HTERT RPE-1 (cell line): ENCODE measurements around the gene STK24.

ENCODE experiments used
- in situ Hi-C: fragments of 300-500 bp; cut with MboI; formaldehyde crosslinking; loops from 4 replicates; pipeline ENCODE4 v1.14.3; 2020; ENCODE audit warnings: low sequenced_read_pairs

The STK24 gene

DNA sequence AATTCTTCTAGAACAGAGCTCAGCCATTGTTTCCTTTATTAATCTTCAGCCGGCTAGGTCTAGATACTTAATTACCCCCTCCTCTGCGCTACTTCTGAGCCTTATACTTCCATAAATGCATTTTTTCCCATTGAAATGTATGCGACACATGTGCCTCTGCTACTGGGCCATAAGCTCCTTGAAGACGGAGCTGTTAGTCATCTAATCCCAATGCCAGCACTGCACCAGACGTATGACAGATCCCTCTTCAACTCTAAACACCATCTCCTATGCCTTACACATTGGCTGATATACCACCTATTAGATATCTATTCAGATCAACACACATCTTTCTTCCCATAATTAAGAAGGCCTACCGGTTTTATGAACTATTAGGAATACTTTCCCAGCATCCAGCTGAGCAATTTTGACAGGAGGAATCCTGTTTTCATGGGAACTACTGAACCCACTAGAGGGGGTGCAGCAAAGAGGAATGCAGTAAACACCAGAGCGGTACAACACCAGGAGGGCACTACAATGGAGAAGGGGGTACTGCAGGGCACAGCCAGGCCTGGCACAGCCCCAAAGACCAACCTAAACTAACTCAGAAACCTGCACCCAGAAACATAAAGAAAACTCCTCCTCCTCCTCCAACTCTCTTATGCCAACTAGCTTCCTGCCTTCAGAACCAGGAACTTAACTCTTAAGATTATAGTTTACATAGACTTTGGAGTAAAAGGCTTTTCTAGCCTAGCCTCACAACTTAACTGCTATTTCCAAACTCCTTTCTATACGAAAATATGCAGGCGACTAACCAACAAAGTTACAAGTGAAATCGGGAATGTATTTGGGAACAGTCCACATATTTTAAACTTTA lies 18.7 kb downstream of the STK24 start:
- in situ Hi-C loops: no loop called here

DNA sequence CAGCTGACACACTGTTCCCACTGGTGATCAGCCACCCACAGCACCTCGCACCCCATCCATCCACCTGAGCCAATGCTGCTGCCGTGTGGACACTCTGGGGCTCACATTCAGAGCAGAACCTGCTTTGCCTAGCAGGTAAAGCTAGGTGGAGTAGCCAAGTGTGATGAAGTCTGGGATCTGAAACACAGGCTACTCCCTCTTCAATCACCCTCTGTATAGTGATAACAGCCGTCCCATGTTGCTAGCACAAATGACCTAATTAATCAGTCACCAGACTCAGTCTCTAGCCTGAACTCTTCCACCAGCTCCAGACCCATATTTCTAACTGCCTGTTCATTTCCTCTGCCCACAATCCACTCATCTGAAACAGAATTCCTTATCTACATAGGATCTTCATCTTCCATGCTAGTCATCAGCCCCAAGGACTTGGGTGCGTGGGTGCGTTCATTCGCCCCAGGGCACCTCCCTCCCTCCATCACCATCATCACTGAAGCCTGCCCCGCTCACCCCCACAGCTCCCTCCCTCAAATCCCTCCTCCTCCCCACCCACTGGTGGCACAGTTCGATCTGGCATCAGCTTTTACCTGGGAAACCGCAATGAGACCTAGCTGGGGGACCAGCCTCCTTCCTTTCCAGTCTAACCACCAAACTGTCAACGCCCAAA lies 19.8 kb downstream of the STK24 start:
- in situ Hi-C loops: no loop called here

DNA sequence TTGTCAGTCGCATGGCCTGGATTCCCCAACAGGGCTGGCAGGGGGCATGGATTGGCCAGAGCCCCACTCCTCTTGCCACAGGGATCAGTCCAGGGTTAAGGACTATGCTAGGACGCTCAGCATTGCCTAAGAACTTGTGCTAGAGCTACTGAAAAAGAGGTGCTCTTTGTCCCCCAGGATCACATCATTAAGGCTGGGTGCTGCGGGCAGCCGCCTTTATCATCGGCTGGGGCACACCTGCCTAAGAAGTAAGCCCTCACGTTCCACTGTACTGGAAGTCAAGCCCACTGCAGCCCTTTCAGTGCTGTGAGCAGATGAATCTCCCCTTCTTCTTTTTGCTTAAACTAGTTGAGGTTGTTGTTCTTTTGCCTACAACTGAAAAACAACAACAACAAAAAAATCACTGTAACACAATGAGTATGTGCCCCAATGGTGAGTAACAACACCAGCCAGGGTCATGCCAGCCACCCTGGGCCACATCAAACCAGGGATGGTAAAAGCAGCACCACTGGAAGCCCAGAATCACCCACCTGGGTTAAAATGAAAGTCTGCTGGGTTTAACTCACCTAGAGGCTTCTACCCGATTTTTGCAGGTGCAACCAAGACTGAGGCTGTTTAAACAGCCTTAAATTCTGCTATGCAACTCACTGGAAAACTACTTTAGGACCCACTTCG lies 20.6 kb downstream of the STK24 start:
- in situ Hi-C loops: no loop called here

- in situ Hi-C loops: no loop called here
Observed at GRCh38 chr13:98549728-98550317, 27.1 kb downstream of the STK24 start.

GRCh38 chr13:98549006-98549727 lies 27.7 kb downstream of the STK24 start:
- in situ Hi-C loops: no loop called here

DNA sequence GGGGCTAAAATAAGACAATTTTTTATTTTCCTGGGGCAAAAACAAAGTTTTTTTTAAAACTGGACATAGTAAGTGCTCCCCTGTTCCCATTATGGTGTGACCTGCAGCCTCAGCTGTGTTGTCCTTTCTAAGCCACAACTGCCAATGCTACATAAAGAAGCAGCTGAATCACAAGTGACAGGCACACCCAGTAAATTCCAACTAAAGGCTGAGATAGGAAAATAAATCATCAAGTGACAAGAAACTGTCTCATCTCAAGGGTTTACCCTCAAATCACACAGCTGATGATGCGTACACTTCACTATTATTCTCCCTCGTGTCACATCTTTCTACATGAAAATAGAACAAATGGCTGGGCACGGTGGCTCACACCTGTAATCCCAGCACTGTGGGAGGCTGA lies 28.7 kb downstream of the STK24 start:
- in situ Hi-C loops: no loop called here

GRCh38 chr13:98547455-98547854 lies 29.5 kb downstream of the STK24 start:
- in situ Hi-C loops: no loop called here

DNA sequence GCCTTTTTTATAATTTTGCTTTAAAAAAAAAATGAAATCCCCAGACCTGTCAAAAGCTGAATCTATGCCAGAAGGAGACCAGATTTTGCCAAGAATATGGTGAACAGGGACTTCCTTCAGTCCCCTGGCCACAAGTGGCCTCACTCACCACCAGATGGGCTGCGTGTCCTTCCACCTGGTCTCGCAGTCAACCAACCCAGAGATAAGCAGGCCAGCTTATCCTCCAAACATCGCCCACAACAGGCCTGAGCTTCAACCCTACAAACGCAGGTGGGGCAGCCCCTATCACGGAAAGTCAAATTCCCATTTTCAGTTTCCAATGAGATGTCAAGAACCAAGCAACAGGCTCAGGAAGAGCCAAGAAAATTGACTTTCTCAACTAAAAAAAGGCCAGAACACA lies 30.5 kb downstream of the STK24 start:
- in situ Hi-C loops: no loop called here

DNA sequence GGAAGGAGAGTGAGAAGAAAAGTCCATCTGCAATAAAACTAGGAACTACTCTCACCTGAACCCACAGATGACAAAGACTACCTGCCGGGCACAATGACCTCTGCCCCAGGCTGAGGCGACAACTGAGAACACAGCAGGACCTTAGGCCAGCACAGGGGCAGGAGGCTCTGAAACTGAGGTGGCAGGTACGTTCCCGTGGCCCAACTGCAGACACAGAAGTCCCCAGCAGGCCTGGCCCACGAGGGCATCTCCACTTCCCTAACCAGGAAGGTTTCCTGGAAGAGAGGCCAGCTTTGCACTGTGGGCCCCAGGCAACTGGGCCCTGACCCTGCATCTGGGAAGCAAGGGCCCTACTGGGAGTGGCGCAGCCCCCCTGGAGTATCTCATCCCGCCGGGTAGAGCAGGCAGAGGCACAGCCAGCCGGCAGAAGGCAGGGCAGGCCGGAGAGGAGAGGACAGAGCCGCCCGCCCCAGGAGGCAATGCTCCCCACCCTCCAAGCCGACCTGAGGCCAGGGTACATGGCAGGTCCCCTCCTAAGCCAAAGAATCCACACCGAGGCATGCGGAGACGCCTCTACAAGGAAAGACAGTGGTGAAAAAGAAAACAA lies 32.7 kb downstream of the STK24 start:
- in situ Hi-C loops: no loop called here

DNA sequence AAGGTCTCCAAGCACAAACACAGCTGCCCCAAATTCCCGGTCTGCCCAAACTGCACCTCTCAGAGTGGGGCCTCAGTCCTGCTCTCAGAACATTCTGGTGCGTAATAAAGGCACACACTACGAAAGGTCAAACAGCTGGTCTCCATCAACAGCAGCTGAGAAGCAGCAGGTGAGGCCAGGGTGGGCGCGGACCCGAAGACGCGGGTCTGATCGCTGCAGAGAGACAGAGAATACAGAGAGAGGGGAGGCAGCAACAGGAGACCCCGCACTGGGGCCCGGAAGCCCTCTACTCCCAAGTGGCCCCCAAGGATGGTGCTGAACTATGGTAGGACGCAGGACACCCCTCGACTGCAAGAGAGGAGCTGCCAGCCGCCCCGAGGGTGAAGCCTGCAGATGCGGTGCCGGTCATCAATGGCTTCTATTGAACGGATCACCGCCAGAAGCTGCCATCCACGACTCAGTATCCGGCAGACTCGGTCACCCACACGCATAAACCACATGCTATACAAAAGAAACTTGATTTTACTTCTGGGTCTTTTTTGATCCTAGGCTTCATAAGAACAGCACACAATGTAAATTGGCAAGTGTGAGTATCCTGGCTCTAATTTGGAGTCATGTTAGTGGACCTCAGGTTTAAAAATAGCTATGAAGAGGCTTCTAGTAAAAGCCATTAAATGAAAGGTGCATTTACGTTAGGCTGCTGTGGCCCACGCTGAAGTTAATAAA lies 33.4 kb downstream of the STK24 start:
- in situ Hi-C loops: no loop called here

GRCh38 chr13:98542568-98543377 lies 34.1 kb downstream of the STK24 start:
- in situ Hi-C loops: no loop called here

GRCh38 chr13:98541701-98542203 lies 35.2 kb downstream of the STK24 start:
- in situ Hi-C loops: no loop called here

GRCh38 chr13:98541191-98541590 lies 35.7 kb downstream of the STK24 start:
- in situ Hi-C loops: no loop called here

GRCh38 chr13:98540476-98540875 lies 36.4 kb downstream of the STK24 start:
- in situ Hi-C loops: no loop called here

- in situ Hi-C loops: no loop called here
Observed at GRCh38 chr13:98539666-98540065, 37.2 kb downstream of the STK24 start.

DNA sequence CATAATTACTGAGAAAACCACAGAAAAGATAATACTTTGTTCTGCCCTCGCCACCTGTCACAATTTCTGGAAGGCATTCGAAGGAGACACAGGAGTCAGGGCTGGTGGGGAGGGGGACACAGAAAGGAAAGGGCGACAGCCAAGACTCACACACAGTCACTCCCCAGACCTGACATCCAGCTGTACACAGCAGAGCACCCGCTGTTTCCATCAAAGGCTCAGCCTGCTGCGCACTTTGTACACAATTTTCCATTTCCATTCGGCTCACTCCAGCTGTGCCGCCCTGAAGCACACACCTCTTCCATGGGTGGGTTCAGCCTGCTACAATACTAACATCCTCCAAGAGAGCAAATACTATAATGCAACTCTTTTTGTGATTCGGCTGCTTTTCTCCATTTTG lies 38.0 kb downstream of the STK24 start:
- in situ Hi-C loops: no loop called here

GRCh38 chr13:98537740-98538139 lies 39.2 kb downstream of the STK24 start:
- in situ Hi-C loops: no loop called here

DNA sequence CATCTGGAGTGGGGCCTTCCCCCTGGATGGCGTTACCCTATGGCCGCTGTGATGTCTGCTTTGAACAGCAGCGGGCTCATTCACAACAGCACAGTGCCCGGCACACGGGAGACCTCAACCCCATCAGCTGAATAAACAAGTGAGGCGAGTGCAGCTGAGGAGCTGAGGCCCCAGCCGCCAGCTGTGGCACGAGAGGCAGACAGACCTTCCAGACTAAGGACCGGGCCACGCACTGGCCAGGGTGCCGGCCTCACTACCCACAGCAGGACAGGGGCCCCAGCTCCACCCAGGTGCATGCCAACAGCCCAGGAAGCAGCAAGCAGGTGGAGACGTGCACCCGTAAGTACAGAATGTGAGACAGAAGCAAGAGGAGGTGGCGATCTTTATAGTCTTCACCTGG lies 39.6 kb downstream of the STK24 start:
- in situ Hi-C loops: no loop called here

- in situ Hi-C loops: no loop called here
Observed at GRCh38 chr13:98536729-98537128, 40.2 kb downstream of the STK24 start.
